ENCODE measurements around the gene ITPR2. TPM values are rescaled to one million over a fixed set of nuclear protein-coding genes. Genes with fewer than 3 reads are reported as not detected.

ITPR2 gene
- total and polyA plus RNA-seq, 2 experiments from 2014 or later, result 5.0 to 9.1 TPM

GRCh38 chr12:26694402-26694801 is 138.6 kb downstream of the ITPR2 start:
- Histone ChIP-seq H3K4me2 (ENCODE audit: unreplicated experiment) (no peak overlapping the region), H3K4me3 (no peak overlapping the region), H2AFZ (no peak overlapping the region), H3F3A (ENCODE audit: insufficient read depth) (peaks cover 20% of the 10 kb centered on the region), H3K79me2 (ENCODE audit: insufficient read depth) (no peaks in the 10 kb centered on the region), H3K27ac (no peak overlapping the region), H3K9me3 (ENCODE audit: low read depth) (no peaks in the 10 kb centered on the region), H3K9me2 (ENCODE audit: insufficient read depth) (no peaks in the 10 kb centered on the region), H4K20me1 (ENCODE audit: insufficient read depth) (no peaks in the 10 kb centered on the region), H3K27me3 (replicated peaks; ENCODE audit: insufficient read depth) (no peaks in the 10 kb centered on the region), H3K4me1 (ENCODE audit: insufficient read depth) (peaks cover 18% of the 10 kb centered on the region), H3K36me3 (ENCODE audit: low read depth) (no peaks in the 10 kb centered on the region), H3K9ac (no peak overlapping the region)
- no peak for DNase-seq
- in situ Hi-C loops (cut with MboI), result no loop called here
- 99 to 100% methylated on average over 2 of the region's 2 CpGs for WGBS, 2 experiments (ENCODE audit: low coverage in 1 of 2, low lambda C conversion rate in 2 of 2, missing lambda C conversion rate in 2 of 2)
- TF ChIP-seq EZH2 (IDR thresholded peaks at IDR 0.05; ENCODE audit: insufficient read depth, poor library complexity, severe bottlenecking), result no peak
- TF ChIP-seq EZH2phosphoT487 (IDR thresholded peaks at IDR 0.05; ENCODE audit: insufficient read depth, low read depth), result no peak

DNA sequence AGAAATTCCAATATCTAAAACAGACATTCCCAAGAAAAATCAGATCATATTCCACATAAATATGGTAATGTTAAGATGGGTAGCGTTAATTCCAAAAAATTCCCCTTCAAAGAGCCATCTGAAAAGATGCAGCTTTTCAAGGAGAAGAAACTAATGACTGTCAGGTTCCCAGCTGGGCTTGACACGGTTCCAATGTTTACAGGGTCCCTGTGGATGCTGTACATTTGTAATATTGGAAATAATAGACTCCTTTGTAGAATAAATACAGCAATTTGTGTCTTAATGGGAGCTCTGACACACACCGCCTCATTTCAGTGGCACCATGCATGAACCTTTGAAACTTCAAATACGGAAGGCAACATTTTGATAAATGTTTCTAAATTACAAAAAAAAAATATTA is 140.6 kb downstream of the ITPR2 start:
- WGBS, 2 experiments (ENCODE audit: low coverage in 1 of 2, low lambda C conversion rate in 2 of 2, missing lambda C conversion rate in 2 of 2), result 76 to 78% methylated on average over 4 of the region's 4 CpGs

GRCh38 chr12:26691234-26691970 is 141.6 kb downstream of the ITPR2 start:
- Histone ChIP-seq H3F3A (ENCODE audit: insufficient read depth) (peaks cover 20% of the 10 kb centered on the region), H3K27ac (peak overlapping the region; percentile 67)

More for the DNA sequence above, 140.6 kb downstream of the ITPR2 start:
- H3K4me1 ChIP-seq (ENCODE audit: insufficient read depth), result peaks cover 15% of the 10 kb centered on the region
- H3K9me3 ChIP-seq (ENCODE audit: low read depth), result no peaks in the 10 kb centered on the region
- peaks cover 20% of the 10 kb centered on the region for H3F3A ChIP-seq (ENCODE audit: insufficient read depth)
- no peak overlapping the region for H3K9ac ChIP-seq
- no peaks in the 10 kb centered on the region for H4K20me1 ChIP-seq (ENCODE audit: insufficient read depth)
- H3K27me3 ChIP-seq (replicated peaks; ENCODE audit: insufficient read depth), result no peaks in the 10 kb centered on the region
- H3K4me3 ChIP-seq, result no peak overlapping the region
- TF ChIP-seq EZH2phosphoT487 (IDR thresholded peaks at IDR 0.05; ENCODE audit: insufficient read depth, low read depth), result no peak
- DNase-seq, result no peak
- no peaks in the 10 kb centered on the region for H3K36me3 ChIP-seq (ENCODE audit: low read depth)
- H2AFZ ChIP-seq, result no peak overlapping the region
- peak overlapping the region; percentile 82 for H3K4me2 ChIP-seq (ENCODE audit: unreplicated experiment)
- in situ Hi-C loops (cut with MboI), result no loop called here
- H3K27ac ChIP-seq, result no peak overlapping the region
- H3K9me2 ChIP-seq (ENCODE audit: insufficient read depth), result no peaks in the 10 kb centered on the region
- no peaks in the 10 kb centered on the region for H3K79me2 ChIP-seq (ENCODE audit: insufficient read depth)

GRCh38 chr12:26690601-26691000 is 142.4 kb downstream of the ITPR2 start:
- H3K4me3 ChIP-seq, result no peak overlapping the region
- H3K9ac ChIP-seq, result 0 out of 2 replicates have a peak overlapping the region, but pooled peaks have one; percentile 14

More at GRCh38 chr12:26691234-26691970, 141.6 kb downstream of the ITPR2 start:
- TF ChIP-seq EZH2 (IDR thresholded peaks at IDR 0.05; ENCODE audit: insufficient read depth, poor library complexity, severe bottlenecking) (no peak), EZH2phosphoT487 (IDR thresholded peaks at IDR 0.05; ENCODE audit: insufficient read depth, low read depth) (no peak)
- H2AFZ ChIP-seq, result peak overlapping the region; percentile 2; the same call in 1 of the 2 replicates
- H4K20me1 ChIP-seq (ENCODE audit: insufficient read depth), result no peaks in the 10 kb centered on the region
- peak overlapping the region; percentile 82 for H3K4me2 ChIP-seq (ENCODE audit: unreplicated experiment)
- H3K9ac ChIP-seq, result peak overlapping the region; percentile 58
- in situ Hi-C loops (cut with MboI), result no loop called here
- DNase-seq, result peak; percentile 95
- WGBS, 2 experiments (ENCODE audit: low coverage in 1 of 2, low lambda C conversion rate in 2 of 2, missing lambda C conversion rate in 2 of 2), result 35% methylated on average over 15 of the region's 15 CpGs
- H3K79me2 ChIP-seq (ENCODE audit: insufficient read depth), result no peaks in the 10 kb centered on the region
- H3K9me3 ChIP-seq (ENCODE audit: low read depth), result no peaks in the 10 kb centered on the region
- no peaks in the 10 kb centered on the region for H3K36me3 ChIP-seq (ENCODE audit: low read depth)
- H3K9me2 ChIP-seq (ENCODE audit: insufficient read depth), result no peaks in the 10 kb centered on the region
- no peaks in the 10 kb centered on the region for H3K27me3 ChIP-seq (replicated peaks; ENCODE audit: insufficient read depth)
- H3K4me1 ChIP-seq (ENCODE audit: insufficient read depth), result peaks cover 15% of the 10 kb centered on the region
- H3K4me3 ChIP-seq, result peak overlapping the region; percentile 43; the same call in 1 of the 2 replicates

More at GRCh38 chr12:26690601-26691000, 142.4 kb downstream of the ITPR2 start:
- Histone ChIP-seq H3K9me3 (ENCODE audit: low read depth) (no peaks in the 10 kb centered on the region), H3K9me2 (ENCODE audit: insufficient read depth) (no peaks in the 10 kb centered on the region), H3K27ac (peak overlapping the region; percentile 67; the same call in 1 of the 2 replicates), H3K4me1 (ENCODE audit: insufficient read depth) (peaks cover 15% of the 10 kb centered on the region), H3K27me3 (replicated peaks; ENCODE audit: insufficient read depth) (no peaks in the 10 kb centered on the region), H4K20me1 (ENCODE audit: insufficient read depth) (no peaks in the 10 kb centered on the region), H3K79me2 (ENCODE audit: insufficient read depth) (no peaks in the 10 kb centered on the region), H3K4me2 (ENCODE audit: unreplicated experiment) (no peak overlapping the region), H3F3A (ENCODE audit: insufficient read depth) (peaks cover 20% of the 10 kb centered on the region), H2AFZ (no peak overlapping the region), H3K36me3 (ENCODE audit: low read depth) (no peaks in the 10 kb centered on the region)
- TF ChIP-seq EZH2 (IDR thresholded peaks at IDR 0.05; ENCODE audit: insufficient read depth, poor library complexity, severe bottlenecking), result no peak
- TF ChIP-seq EZH2phosphoT487 (IDR thresholded peaks at IDR 0.05; ENCODE audit: insufficient read depth, low read depth), result no peak
- no peak for DNase-seq
- in situ Hi-C loops (cut with MboI), result no loop called here
- WGBS, 2 experiments (ENCODE audit: low coverage in 1 of 2, low lambda C conversion rate in 2 of 2, missing lambda C conversion rate in 2 of 2), result 79 to 88% methylated on average over 1 of the region's 1 CpG
